K562 (cell line): ENCODE data around the gene LY6G6C. TPM values are rescaled to one million over a fixed set of nuclear protein-coding genes. Genes with fewer than 3 reads are reported as not detected.

ENCODE experiments used
- ARNT ChIP-seq, 2 experiments: fragments of 450-650 bp; IDR thresholded peaks; 2 replicates each; pipeline ENCODE4 v1.6.1; 2016; ENCODE audit warnings: mild to moderate bottlenecking in 1 of 2
- CC2D1A ChIP-seq: fragments of 450-650 bp; IDR thresholded peaks from 2 replicates; pipeline ENCODE4 v1.6.1; 2017; ENCODE audit warnings: mild to moderate bottlenecking
- HMG20A ChIP-seq: fragments of 450-650 bp; formaldehyde crosslinking; conservative IDR thresholded peaks from 2 replicates; pipeline ENCODE4 v1.4.0; 2020; ENCODE audit warnings: mild to moderate bottlenecking, mixed read lengths
- JUN ChIP-seq, 2 experiments: sonication (generic) in 1 of 2; formaldehyde crosslinking in 1 of 2; IDR thresholded peaks; 2 replicates each; pipeline versions ENCODE4 v1.6.1 to v1.8.0; 2012 to 2022; ENCODE audit warnings: borderline replicate concordance in 2 of 2, mild to moderate bottlenecking in 2 of 2, improper control_type of control experiment in 1 of 2, low read depth in 1 of 2, low read length in 1 of 2, missing genetic modification reagents in 1 of 2
- JUNB ChIP-seq: fragments of 450-650 bp; formaldehyde crosslinking; conservative IDR thresholded peaks from 2 replicates; pipeline ENCODE4 v1.4.0; 2020; ENCODE audit warnings: mild to moderate bottlenecking
- KAT8 ChIP-seq: fragments of 450-650 bp; IDR thresholded peaks from 2 replicates; pipeline ENCODE4 v1.6.1; 2016; ENCODE audit warnings: low read depth, mild to moderate bottlenecking
- MEF2A ChIP-seq: IDR thresholded peaks from 2 replicates; pipeline ENCODE4 v1.6.1; 2011; ENCODE audit warnings: low read depth, mild to moderate bottlenecking, low read length, moderate library complexity; ENCODE audit not compliant: control insufficient read depth
- NEUROD1 ChIP-seq: fragments of 150-350 bp; IDR thresholded peaks from 2 replicates; pipeline ENCODE4 v1.6.1; 2014; ENCODE audit warnings: borderline replicate concordance, low read length, low read depth; ENCODE audit not compliant: partially characterized antibody
- PHF8 ChIP-seq: fragments of 200-600 bp; sonication (generic); IDR thresholded peaks from 2 replicates; pipeline ENCODE4 v1.6.1; 2012; ENCODE audit warnings: mixed run types, mild to moderate bottlenecking, inconsistent platforms, low read length, moderate library complexity, borderline replicate concordance
- PURB ChIP-seq: sonication (generic); formaldehyde crosslinking; IDR thresholded peaks from 2 replicates; pipeline ENCODE4 v1.9.0; 2021; ENCODE audit warnings: low read depth, mild to moderate bottlenecking, missing genetic modification reagents
- SMC3 ChIP-seq: conservative IDR thresholded peaks from 2 replicates; pipeline ENCODE4 v1.6.1; 2011; ENCODE audit warnings: low read depth, low read length, improper control_type of control experiment; ENCODE audit not compliant: insufficient read depth
- SNIP1 ChIP-seq: fragments of 450-650 bp; IDR thresholded peaks from 2 replicates; pipeline ENCODE4 v1.7.1; 2017; ENCODE audit warnings: low read depth, mild to moderate bottlenecking
- TAF9B ChIP-seq: fragments of 450-650 bp; IDR thresholded peaks from 2 replicates; pipeline ENCODE4 v1.6.1; 2018; ENCODE audit warnings: mild to moderate bottlenecking; ENCODE audit not compliant: partially characterized antibody
- TRIM24 ChIP-seq, 2 experiments: fragments of 450-650 bp; IDR thresholded peaks; 2 replicates each; pipeline ENCODE4 v1.6.1; 2016
- ZFPM2 ChIP-seq: fragments of 250-450 bp; sonication (Bioruptor Pico); IDR thresholded peaks from 2 replicates; pipeline ENCODE4 v1.5.1; 2022; ENCODE audit warnings: mild to moderate bottlenecking
- ZNF12 ChIP-seq: sonication (generic); formaldehyde crosslinking; IDR thresholded peaks from 2 replicates; pipeline ENCODE4 v1.4.0; 2020; ENCODE audit warnings: mild to moderate bottlenecking, missing genetic modification reagents
- ZNF740 ChIP-seq, 3 experiments: fragments of 200-800 bp in 1 of 3; sonication (Bioruptor generic) in 1 of 3; sonication (generic) in 1 of 3; formaldehyde crosslinking in 1 of 3; IDR thresholded peaks; 2 replicates each; pipeline versions ENCODE4 v1.6.1 to v1.8.0; 2016 to 2022; ENCODE audit warnings: mild to moderate bottlenecking in 2 of 3, missing compliant biosample characterization in 2 of 3, missing genetic modification characterization in 2 of 3, missing genetic modification reagents in 1 of 3
- ZNF778 ChIP-seq: fragments of 450-650 bp; formaldehyde crosslinking; IDR thresholded peaks from 2 replicates; pipeline ENCODE4 v1.4.0; 2020; ENCODE audit warnings: mild to moderate bottlenecking, moderate library complexity
- polyA plus RNA-seq, 8 experiments: library from polyadenylated mRNA; depleted of rRNA in 4 of 8; stranded (reverse) in 5 of 8; unstranded in 3 of 8; fragments of >200 nt; fragmentation: Nextera tagmentation in 2 of 8; fragmentation: Illumina TruSeq in 1 of 8; extraction: Ambion mirVana in 2 of 8; extraction: Trizol in 1 of 8; gene quantifications; 2 replicates each; pipeline versions ENCODE4 v1.2.1 to v1.2.3, GENCODE V29; 2011 to 2014; ENCODE audit warnings: inconsistent platforms in 1 of 8, missing spikeins in 1 of 8
- total RNA-seq, 7 experiments: library from RNA; depleted of rRNA in 6 of 7; stranded (reverse); fragments of >200 nt in 6 of 7; fragmentation: Illumina TruSeq in 2 of 7; extraction: Trizol in 2 of 7; gene quantifications; 2 replicates each; pipeline versions ENCODE4 v1.2.1 to v1.2.3, GENCODE V29; 2011 to 2021; ENCODE audit warnings: low replicate concordance in 1 of 7
- TF ChIP-seq, protein P1 (sequence below): IDR thresholded peaks from 2 replicates; pipeline ENCODE4 v1.6.1; 2011; ENCODE audit not compliant: insufficient read length; ENCODE audit errors: extremely low read depth
- TF ChIP-seq, protein P2 (sequence below), 2 experiments: IDR thresholded peaks; 2 replicates each; pipeline ENCODE4 v1.6.1; 2012; ENCODE audit warnings: improper control_type of control experiment in 2 of 2, low read depth in 2 of 2, low read length in 2 of 2, borderline replicate concordance in 1 of 2
- TF ChIP-seq, protein P3 (sequence below): sonication (generic); formaldehyde crosslinking; IDR thresholded peaks from 2 replicates; pipeline ENCODE4 v1.4.0; 2020; ENCODE audit warnings: mild to moderate bottlenecking, missing genetic modification reagents

Gene LY6G6C
- total and polyA plus RNA-seq, 9 of the 15 experiments (the other 6 are each of a cell fraction or from before 2014, with no cell fraction given): 0.06 to 0.20 TPM; not detected in 7

- TF ChIP-seq ZNF778 (CRISPR knock-in tag): no peak
- no peak for TF ChIP-seq TAF9B
- TF ChIP-seq ZNF12 (CRISPR knock-in tag): no peak
- TF ChIP-seq ARNT (IDR thresholded peaks at IDR 0.05): no peak
- TF ChIP-seq, protein P1, sequence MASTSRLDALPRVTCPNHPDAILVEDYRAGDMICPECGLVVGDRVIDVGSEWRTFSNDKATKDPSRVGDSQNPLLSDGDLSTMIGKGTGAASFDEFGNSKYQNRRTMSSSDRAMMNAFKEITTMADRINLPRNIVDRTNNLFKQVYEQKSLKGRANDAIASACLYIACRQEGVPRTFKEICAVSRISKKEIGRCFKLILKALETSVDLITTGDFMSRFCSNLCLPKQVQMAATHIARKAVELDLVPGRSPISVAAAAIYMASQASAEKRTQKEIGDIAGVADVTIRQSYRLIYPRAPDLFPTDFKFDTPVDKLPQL: no peak
- no peak for TF ChIP-seq JUNB
- TF ChIP-seq MEF2A: no peak
- TF ChIP-seq ZNF740 (CRISPR knock-in tag; IDR thresholded peaks at IDR 0.05): 0 out of 2 replicates have a peak, but pooled peaks have one; percentile 12
- TF ChIP-seq ZNF740 (tag; IDR thresholded peaks at IDR 0.05): no peak
- TF ChIP-seq CC2D1A: no peak
- TF ChIP-seq JUN (IDR thresholded peaks at IDR 0.05; ENCODE audit: borderline replicate concordance, low read depth, low read length): no peak
- TF ChIP-seq JUN (CRISPR knock-in tag; IDR thresholded peaks at IDR 0.05; ENCODE audit: borderline replicate concordance): no peak
- TF ChIP-seq KAT8: 0 out of 2 replicates have a peak, but pooled peaks have one; percentile 2
- TF ChIP-seq, protein P2, sequence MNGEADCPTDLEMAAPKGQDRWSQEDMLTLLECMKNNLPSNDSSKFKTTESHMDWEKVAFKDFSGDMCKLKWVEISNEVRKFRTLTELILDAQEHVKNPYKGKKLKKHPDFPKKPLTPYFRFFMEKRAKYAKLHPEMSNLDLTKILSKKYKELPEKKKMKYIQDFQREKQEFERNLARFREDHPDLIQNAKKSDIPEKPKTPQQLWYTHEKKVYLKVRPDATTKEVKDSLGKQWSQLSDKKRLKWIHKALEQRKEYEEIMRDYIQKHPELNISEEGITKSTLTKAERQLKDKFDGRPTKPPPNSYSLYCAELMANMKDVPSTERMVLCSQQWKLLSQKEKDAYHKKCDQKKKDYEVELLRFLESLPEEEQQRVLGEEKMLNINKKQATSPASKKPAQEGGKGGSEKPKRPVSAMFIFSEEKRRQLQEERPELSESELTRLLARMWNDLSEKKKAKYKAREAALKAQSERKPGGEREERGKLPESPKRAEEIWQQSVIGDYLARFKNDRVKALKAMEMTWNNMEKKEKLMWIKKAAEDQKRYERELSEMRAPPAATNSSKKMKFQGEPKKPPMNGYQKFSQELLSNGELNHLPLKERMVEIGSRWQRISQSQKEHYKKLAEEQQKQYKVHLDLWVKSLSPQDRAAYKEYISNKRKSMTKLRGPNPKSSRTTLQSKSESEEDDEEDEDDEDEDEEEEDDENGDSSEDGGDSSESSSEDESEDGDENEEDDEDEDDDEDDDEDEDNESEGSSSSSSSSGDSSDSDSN (IDR thresholded peaks at IDR 0.05; ENCODE audit: borderline replicate concordance in 1 of 2, low read depth in 2 of 2, low read length in 2 of 2): no peak
- TF ChIP-seq PHF8: no peak
- no peak for TF ChIP-seq HMG20A (CRISPR knock-in tag)
- TF ChIP-seq PURB: no peak
- no peak for TF ChIP-seq SNIP1
- peak; percentile 36; the same call in 1 of the 2 replicates for TF ChIP-seq SMC3
- no peak for TF ChIP-seq ZFPM2 (CRISPR knock-in tag)
- TF ChIP-seq TRIM24 (IDR thresholded peaks at IDR 0.05): no peak
- TF ChIP-seq, protein P3, sequence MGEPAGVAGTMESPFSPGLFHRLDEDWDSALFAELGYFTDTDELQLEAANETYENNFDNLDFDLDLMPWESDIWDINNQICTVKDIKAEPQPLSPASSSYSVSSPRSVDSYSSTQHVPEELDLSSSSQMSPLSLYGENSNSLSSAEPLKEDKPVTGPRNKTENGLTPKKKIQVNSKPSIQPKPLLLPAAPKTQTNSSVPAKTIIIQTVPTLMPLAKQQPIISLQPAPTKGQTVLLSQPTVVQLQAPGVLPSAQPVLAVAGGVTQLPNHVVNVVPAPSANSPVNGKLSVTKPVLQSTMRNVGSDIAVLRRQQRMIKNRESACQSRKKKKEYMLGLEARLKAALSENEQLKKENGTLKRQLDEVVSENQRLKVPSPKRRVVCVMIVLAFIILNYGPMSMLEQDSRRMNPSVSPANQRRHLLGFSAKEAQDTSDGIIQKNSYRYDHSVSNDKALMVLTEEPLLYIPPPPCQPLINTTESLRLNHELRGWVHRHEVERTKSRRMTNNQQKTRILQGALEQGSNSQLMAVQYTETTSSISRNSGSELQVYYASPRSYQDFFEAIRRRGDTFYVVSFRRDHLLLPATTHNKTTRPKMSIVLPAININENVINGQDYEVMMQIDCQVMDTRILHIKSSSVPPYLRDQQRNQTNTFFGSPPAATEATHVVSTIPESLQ (CRISPR knock-in tag): no peak
- TF ChIP-seq NEUROD1: no peak
These were observed 32.1 kb downstream of the LY6G6C start (continued) for GRCh38 chr6:31689249-31690110.
